ENCODE measurements around the gene BANF2. TPM values are rescaled to one million over a fixed set of nuclear protein-coding genes. Genes with fewer than 3 reads are reported as not detected.
"Not testable (repeated sequence)": the region's sequence is repeated elsewhere in the genome, so short reads cannot be mapped to it uniquely, and the experiment has no call there.

Gene BANF2
- total RNA-seq, 2 experiments from 2014 or later = not detected

GRCh38 chr20:17655865-17656479, 43.8 kb upstream of the BANF2 start:
- CTCF ChIA-PET = interaction anchor here (1.0 to 2.7 kb wide), 3 partner anchors 27 to 151 kb away, joined by 3 to 11 read pairs (median 5); partner anchors contain the start of gene RRBP1
- intact Hi-C loops (cut with micrococcal nuclease) = no loop called here
- Mint-ChIP-seq H3K4me1 (ENCODE audit: low read depth) (peaks cover 23% of the 10 kb centered on the region), H3K4me3 (no peak overlapping the region), H3K27me3 (no peaks in the 10 kb centered on the region), H3K27ac (no peak overlapping the region), H3K9me3 (peaks cover 10% of the 10 kb centered on the region), H3K36me3 (ENCODE audit: low read depth) (peaks cover 34% of the 10 kb centered on the region)
- POLR2A ChIA-PET = no interaction called here
- ATAC-seq (no peak), DNase-seq (peak; percentile 22)
- no peak for TF ChIP-seq CTCF (IDR thresholded peaks at IDR 0.05)

GRCh38 chr20:17657079-17657825, 42.5 kb upstream of the BANF2 start:
- ChIA-PET CTCF (interaction anchor here (0.8 to 1.7 kb wide), 2 partner anchors 23 to 25 kb away, joined by 3 to 7 read pairs; partner anchors contain the start of gene RRBP1), POLR2A (no interaction called here)
- no peak overlapping the region for H3K27ac Mint-ChIP-seq
- no peaks in the 10 kb centered on the region for H3K27me3 Mint-ChIP-seq
- peaks cover 10% of the 10 kb centered on the region for H3K9me3 Mint-ChIP-seq
- peaks cover 34% of the 10 kb centered on the region for H3K36me3 Mint-ChIP-seq (ENCODE audit: low read depth)
- intact Hi-C loops (cut with micrococcal nuclease) = no loop called here
- TF ChIP-seq CTCF (IDR thresholded peaks at IDR 0.05) = no peak
- DNase-seq = no peak
- ATAC-seq = no peak
- H3K4me3 Mint-ChIP-seq = no peak overlapping the region
- H3K4me1 Mint-ChIP-seq (ENCODE audit: low read depth) = peaks cover 27% of the 10 kb centered on the region

GRCh38 chr20:17657898-17658647, 41.7 kb upstream of the BANF2 start:
- DNase-seq (no peak), ATAC-seq (no peak)
- ChIA-PET CTCF (interaction anchor here (1.7 kb wide), 1 partner anchor 24 kb away, joined by 7 read pairs; the partner anchor contains the start of gene RRBP1), POLR2A (no interaction called here)
- Mint-ChIP-seq H3K27me3 (no peaks in the 10 kb centered on the region), H3K9me3 (peaks cover 10% of the 10 kb centered on the region), H3K4me1 (ENCODE audit: low read depth) (peaks cover 36% of the 10 kb centered on the region), H3K4me3 (no peak overlapping the region), H3K36me3 (ENCODE audit: low read depth) (peaks cover 34% of the 10 kb centered on the region), H3K27ac (no peak overlapping the region)
- no peak for TF ChIP-seq CTCF (IDR thresholded peaks at IDR 0.05)
- intact Hi-C loops (cut with micrococcal nuclease) = no loop called here

GRCh38 chr20:17658648-17658993, 41.1 kb upstream of the BANF2 start:
- Mint-ChIP-seq H3K27me3 (no peaks in the 10 kb centered on the region), H3K9me3 (peaks cover 10% of the 10 kb centered on the region), H3K36me3 (ENCODE audit: low read depth) (peaks cover 34% of the 10 kb centered on the region), H3K27ac (no peak overlapping the region), H3K4me1 (ENCODE audit: low read depth) (peaks cover 41% of the 10 kb centered on the region), H3K4me3 (no peak overlapping the region)
- CTCF ChIA-PET = no interaction called here
- no peak for TF ChIP-seq CTCF (IDR thresholded peaks at IDR 0.05)
- POLR2A ChIA-PET = no interaction called here
- ATAC-seq (no peak), DNase-seq (no peak)
- intact Hi-C loops (cut with micrococcal nuclease) = no loop called here

- H3K27me3 Mint-ChIP-seq; POLR2A ChIA-PET; CTCF ChIA-PET; H3K4me3 Mint-ChIP-seq; H3K9me3 Mint-ChIP-seq; intact Hi-C loops (cut with micrococcal nuclease); H3K27ac Mint-ChIP-seq; DNase-seq; ATAC-seq: not testable (repeated sequence)
- Mint-ChIP-seq H3K36me3 (ENCODE audit: low read depth) (peaks cover 36% of the 10 kb centered on the region), H3K4me1 (ENCODE audit: low read depth) (peaks cover 48% of the 10 kb centered on the region)
These were observed 40.4 kb upstream of the BANF2 start for GRCh38 chr20:17659344-17659743.

Data from activated CD8-positive, alpha-beta T cell treated with anti-CD3 and anti-CD28 coated beads for 36 hours (primary cell).